Testis (tissue), 2 donors: ENCODE measurements around the gene FSIP1.

ENCODE experiments used
- CTCF ChIP-seq, 3 experiments: fragments of 450-650 bp in 2 of 3; fragments of 200-600 bp in 1 of 3; sonication (generic) in 1 of 3; IDR thresholded peaks; one replicate each; pipeline ENCODE4 v1.5.1; 2016 to 2019; ENCODE audit warnings: antibody characterized with exemption in 3 of 3, mild to moderate bottlenecking in 2 of 3, moderate library complexity in 1 of 3
- POLR2A ChIP-seq: fragments of 450-650 bp; IDR thresholded peaks from one replicate; pipeline ENCODE4 v1.6.1; 2017; ENCODE audit warnings: antibody characterized with exemption, mild to moderate bottlenecking, moderate library complexity

- TF ChIP-seq CTCF (IDR thresholded peaks at IDR 0.05) (no peak), POLR2A (no peak)
These were observed 165.7 kb downstream of the FSIP1 start for GRCh38 chr15:39616731-39617455.
